Activated naive CD8-positive, alpha-beta T cell treated with anti-CD3 and anti-CD28 coated beads, Interleukin-2, amount 50 U/mL, for 24 hours (primary cell): ENCODE results near the gene XYLB.
"Not testable (repeated sequence)": the region's sequence is repeated elsewhere in the genome, so short reads cannot be mapped to it uniquely, and the experiment has no call there.

Experiments
- ATAC-seq: fragments of 150-1000 bp; cut with Tn5 transposase; one replicate; pipeline ENCODE4 v1.10.0; 2021
- DNase-seq: peaks from one replicate; pipeline ENCODE4 v3.0.0; 2021
- H3K27ac Mint-ChIP-seq: one replicate; pipeline ENCODE4 v1.8.0; 2021; ENCODE audit warnings: mild to moderate bottlenecking, mixed read lengths
- H3K27me3 Mint-ChIP-seq: one replicate; pipeline ENCODE4 v1.8.0; 2021; ENCODE audit warnings: mixed read lengths
- H3K36me3 Mint-ChIP-seq: one replicate; pipeline ENCODE4 v1.8.0; 2021; ENCODE audit warnings: low read depth, mixed read lengths
- H3K4me1 Mint-ChIP-seq: one replicate; pipeline ENCODE4 v1.8.0; 2021; ENCODE audit warnings: mixed read lengths
- H3K4me3 Mint-ChIP-seq: one replicate; pipeline ENCODE4 v1.8.0; 2021; ENCODE audit warnings: mild to moderate bottlenecking, moderate library complexity, mixed read lengths
- H3K9me3 Mint-ChIP-seq: one replicate; pipeline ENCODE4 v1.8.0; 2021; ENCODE audit warnings: mixed read lengths

Gene XYLB

GRCh38 chr3:38383156-38383875 lies 36.7 kb downstream of the XYLB start:
- H3K36me3 Mint-ChIP-seq: peaks cover 47% of the 10 kb centered on the region
- ATAC-seq: no peak
- no peak overlapping the region for H3K27ac Mint-ChIP-seq
- no peak overlapping the region for H3K4me3 Mint-ChIP-seq
- no peak for DNase-seq
- no peaks in the 10 kb centered on the region for H3K4me1 Mint-ChIP-seq
- no peaks in the 10 kb centered on the region for H3K27me3 Mint-ChIP-seq
- peaks cover 20% of the 10 kb centered on the region for H3K9me3 Mint-ChIP-seq

- ATAC-seq: no peak
- no peak overlapping the region for H3K27ac Mint-ChIP-seq
- H3K9me3 Mint-ChIP-seq: peaks cover 11% of the 10 kb centered on the region
- no peaks in the 10 kb centered on the region for H3K27me3 Mint-ChIP-seq
- H3K36me3 Mint-ChIP-seq: peaks cover 17% of the 10 kb centered on the region
- no peak for DNase-seq
- H3K4me3 Mint-ChIP-seq: no peak overlapping the region
- H3K4me1 Mint-ChIP-seq: no peaks in the 10 kb centered on the region
Measured at GRCh38 chr3:38386992-38387750, 40.6 kb downstream of the XYLB start.

- Mint-ChIP-seq H3K4me1 (no peaks in the 10 kb centered on the region), H3K36me3 (peaks cover 18% of the 10 kb centered on the region), H3K9me3 (peaks cover 9% of the 10 kb centered on the region), H3K27ac (no peak overlapping the region), H3K27me3 (no peaks in the 10 kb centered on the region), H3K4me3 (no peak overlapping the region)
- ATAC-seq (no peak), DNase-seq (no peak)
Measured at GRCh38 chr3:38387862-38388261, 41.3 kb downstream of the XYLB start.

- Mint-ChIP-seq H3K36me3 (peaks cover 16% of the 10 kb centered on the region), H3K4me1 (no peaks in the 10 kb centered on the region), H3K9me3 (peaks cover 3% of the 10 kb centered on the region), H3K4me3 (no peak overlapping the region), H3K27ac (no peak overlapping the region), H3K27me3 (no peaks in the 10 kb centered on the region)
- no peak for ATAC-seq
- DNase-seq: no peak
Measured at GRCh38 chr3:38392604-38393163, 46.1 kb downstream of the XYLB start.

- no peak for ATAC-seq
- no peak for DNase-seq
- Mint-ChIP-seq H3K4me1 (no peaks in the 10 kb centered on the region), H3K27ac (no peak overlapping the region), H3K36me3 (peaks cover 12% of the 10 kb centered on the region), H3K9me3 (no peaks in the 10 kb centered on the region), H3K4me3 (no peak overlapping the region), H3K27me3 (no peaks in the 10 kb centered on the region)
Measured at GRCh38 chr3:38396239-38396638, 49.7 kb downstream of the XYLB start.

- no peaks in the 10 kb centered on the region for H3K27me3 Mint-ChIP-seq
- H3K36me3 Mint-ChIP-seq: peaks cover 12% of the 10 kb centered on the region
- no peaks in the 10 kb centered on the region for H3K9me3 Mint-ChIP-seq
- H3K4me1 Mint-ChIP-seq: no peaks in the 10 kb centered on the region
- no peak for ATAC-seq
- no peak overlapping the region for H3K27ac Mint-ChIP-seq
- no peak overlapping the region for H3K4me3 Mint-ChIP-seq
- no peak for DNase-seq
Measured at GRCh38 chr3:38396861-38397260, 50.3 kb downstream of the XYLB start.

GRCh38 chr3:38397320-38397719 lies 50.7 kb downstream of the XYLB start:
- ATAC-seq: no peak
- Mint-ChIP-seq H3K27me3 (no peaks in the 10 kb centered on the region), H3K4me3 (no peak overlapping the region), H3K9me3 (no peaks in the 10 kb centered on the region), H3K27ac (no peak overlapping the region), H3K36me3 (peaks cover 12% of the 10 kb centered on the region), H3K4me1 (no peaks in the 10 kb centered on the region)
- no peak for DNase-seq

GRCh38 chr3:38401246-38401962 lies 54.8 kb downstream of the XYLB start:
- H3K4me1 Mint-ChIP-seq: no peaks in the 10 kb centered on the region
- no peak overlapping the region for H3K27ac Mint-ChIP-seq
- no peaks in the 10 kb centered on the region for H3K9me3 Mint-ChIP-seq
- ATAC-seq (no peak), DNase-seq (no peak)
- H3K27me3 Mint-ChIP-seq: no peaks in the 10 kb centered on the region
- H3K36me3 Mint-ChIP-seq: peaks cover 11% of the 10 kb centered on the region
- no peak overlapping the region for H3K4me3 Mint-ChIP-seq

- no peak for DNase-seq
- no peak overlapping the region for H3K4me3 Mint-ChIP-seq
- no peaks in the 10 kb centered on the region for H3K9me3 Mint-ChIP-seq
- H3K4me1 Mint-ChIP-seq: no peaks in the 10 kb centered on the region
- H3K36me3 Mint-ChIP-seq: peaks cover 3% of the 10 kb centered on the region
- no peak overlapping the region for H3K27ac Mint-ChIP-seq
- H3K27me3 Mint-ChIP-seq: no peaks in the 10 kb centered on the region
- no peak for ATAC-seq
Measured at GRCh38 chr3:38404286-38404685, 57.7 kb downstream of the XYLB start.

GRCh38 chr3:38411591-38411990 lies 65.0 kb downstream of the XYLB start:
- DNase-seq (no peak), ATAC-seq (no peak)
- Mint-ChIP-seq H3K27ac (no peak overlapping the region), H3K27me3 (no peaks in the 10 kb centered on the region), H3K9me3 (no peaks in the 10 kb centered on the region), H3K4me1 (no peaks in the 10 kb centered on the region), H3K36me3 (no peaks in the 10 kb centered on the region), H3K4me3 (no peak overlapping the region)

GRCh38 chr3:38420758-38421157 lies 74.2 kb downstream of the XYLB start:
- ATAC-seq, H3K27ac Mint-ChIP-seq, H3K4me1 Mint-ChIP-seq, DNase-seq, H3K36me3 Mint-ChIP-seq, H3K9me3 Mint-ChIP-seq, H3K27me3 Mint-ChIP-seq, H3K4me3 Mint-ChIP-seq: not testable (repeated sequence)

- no peaks in the 10 kb centered on the region for H3K9me3 Mint-ChIP-seq
- H3K27me3 Mint-ChIP-seq: no peaks in the 10 kb centered on the region
- H3K4me1 Mint-ChIP-seq: peaks cover 7% of the 10 kb centered on the region
- DNase-seq (no peak), ATAC-seq (no peak)
- no peaks in the 10 kb centered on the region for H3K36me3 Mint-ChIP-seq
- H3K4me3 Mint-ChIP-seq: no peak overlapping the region
- no peak overlapping the region for H3K27ac Mint-ChIP-seq
Measured at GRCh38 chr3:38421679-38422336, 75.2 kb downstream of the XYLB start.

GRCh38 chr3:38426798-38427426 lies 80.3 kb downstream of the XYLB start:
- H3K36me3 Mint-ChIP-seq, H3K9me3 Mint-ChIP-seq, H3K27me3 Mint-ChIP-seq, DNase-seq, H3K4me3 Mint-ChIP-seq, H3K27ac Mint-ChIP-seq, ATAC-seq: not testable (repeated sequence)
- peaks cover 17% of the 10 kb centered on the region for H3K4me1 Mint-ChIP-seq
